GM12878 (cell line): Measurements from ENCODE around the gene PLB1. TPM values are rescaled to one million over a fixed set of nuclear protein-coding genes. Genes with fewer than 3 reads are reported as not detected.

Experiments
- GABPA ChIP-seq: IDR thresholded peaks from 2 replicates; pipeline ENCODE4 v1.6.1; 2014; ENCODE audit warnings: antibody characterized with exemption, low read depth, mild to moderate bottlenecking, inconsistent platforms
- NFYB ChIP-seq: IDR thresholded peaks from 2 replicates; pipeline ENCODE4 v1.6.1; 2011; ENCODE audit warnings: low read depth, mild to moderate bottlenecking, low read length, improper control_type of control experiment, moderate library complexity; ENCODE audit not compliant: insufficient read depth
- RAD21 ChIP-seq: IDR thresholded peaks from 2 replicates; pipeline ENCODE4 v1.6.1; 2011; ENCODE audit warnings: mild to moderate bottlenecking, low read depth, low read length, moderate library complexity; ENCODE audit not compliant: insufficient read depth
- RAD51 ChIP-seq: fragments of 450-650 bp; IDR thresholded peaks from 2 replicates; pipeline ENCODE4 v1.6.1; 2016; ENCODE audit warnings: moderate library complexity, mild to moderate bottlenecking, inconsistent platforms
- TCF7 ChIP-seq: IDR thresholded peaks from 2 replicates; pipeline ENCODE4 v1.6.1; 2014; ENCODE audit warnings: antibody characterized with exemption, borderline replicate concordance
- ZNF207 ChIP-seq: fragments of 450-650 bp; IDR thresholded peaks from 2 replicates; pipeline ENCODE4 v1.6.1; 2014; ENCODE audit warnings: antibody characterized with exemption, mild to moderate bottlenecking, borderline replicate concordance
- polyA plus RNA-seq, 11 experiments: library from polyadenylated mRNA; depleted of rRNA in 4 of 11; unstranded in 6 of 11; stranded (reverse) in 5 of 11; fragments of >200 nt; fragmentation: Nextera tagmentation in 4 of 11; fragmentation: Illumina TruSeq in 1 of 11; extraction: Ambion mirVana in 4 of 11; extraction: Trizol in 1 of 11; gene quantifications; 1 replicate in 1 of 11; 2 replicates in 10 of 11; pipeline versions ENCODE4 v1.2.1 to v1.2.3, GENCODE V29; 2011 to 2016; ENCODE audit warnings: inconsistent platforms in 2 of 11, missing spikeins in 2 of 11, low read depth in 1 of 11
- total RNA-seq, 4 experiments: library from RNA; depleted of rRNA in 3 of 4; stranded (reverse); fragments of >200 nt in 3 of 4; fragmentation: Illumina TruSeq in 1 of 4; extraction: Trizol in 1 of 4; gene quantifications; 2 replicates each; pipeline versions ENCODE4 v1.2.1 to v1.2.3, GENCODE V29; 2013 to 2021
- TF ChIP-seq, protein P1 (sequence below): fragments of 150-350 bp; IDR thresholded peaks from 2 replicates; pipeline ENCODE4 v1.6.1; 2016; ENCODE audit warnings: low read depth, low read length
- TF ChIP-seq, protein P2 (sequence below): fragments of 450-650 bp; IDR thresholded peaks from 2 replicates; pipeline ENCODE4 v1.6.1; 2016; ENCODE audit warnings: mild to moderate bottlenecking
- TF ChIP-seq, protein P3 (sequence below): fragments of 450-650 bp; IDR thresholded peaks from 2 replicates; pipeline ENCODE4 v1.6.1; 2017; ENCODE audit warnings: borderline replicate concordance

Gene PLB1
- total and polyA plus RNA-seq, 10 of the 15 experiments (the other 5 are each of a cell fraction or from before 2014, with no cell fraction given): 0.03 to 0.49 (median 0.28) TPM

DNA sequence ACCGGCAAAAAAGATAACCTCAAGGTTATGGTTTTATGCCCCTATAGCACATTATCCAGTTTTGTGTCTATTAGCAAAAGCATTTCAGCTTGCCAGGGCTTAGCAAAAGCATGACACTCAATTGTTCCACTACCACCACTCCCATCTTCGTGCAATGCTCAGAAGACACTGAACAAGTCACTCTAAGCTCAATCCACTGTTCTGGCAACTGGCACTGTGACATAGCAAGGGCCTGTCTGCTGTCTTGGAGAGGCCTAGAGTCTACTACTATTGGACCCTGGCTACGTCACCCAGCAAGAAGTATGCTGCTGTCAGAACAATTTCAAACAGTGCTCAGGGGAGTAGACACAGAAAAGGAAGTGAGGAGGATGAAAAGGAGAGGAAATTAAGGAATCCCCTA, 152.3 kb downstream of the PLB1 start (continued):
- TF ChIP-seq, protein P1, sequence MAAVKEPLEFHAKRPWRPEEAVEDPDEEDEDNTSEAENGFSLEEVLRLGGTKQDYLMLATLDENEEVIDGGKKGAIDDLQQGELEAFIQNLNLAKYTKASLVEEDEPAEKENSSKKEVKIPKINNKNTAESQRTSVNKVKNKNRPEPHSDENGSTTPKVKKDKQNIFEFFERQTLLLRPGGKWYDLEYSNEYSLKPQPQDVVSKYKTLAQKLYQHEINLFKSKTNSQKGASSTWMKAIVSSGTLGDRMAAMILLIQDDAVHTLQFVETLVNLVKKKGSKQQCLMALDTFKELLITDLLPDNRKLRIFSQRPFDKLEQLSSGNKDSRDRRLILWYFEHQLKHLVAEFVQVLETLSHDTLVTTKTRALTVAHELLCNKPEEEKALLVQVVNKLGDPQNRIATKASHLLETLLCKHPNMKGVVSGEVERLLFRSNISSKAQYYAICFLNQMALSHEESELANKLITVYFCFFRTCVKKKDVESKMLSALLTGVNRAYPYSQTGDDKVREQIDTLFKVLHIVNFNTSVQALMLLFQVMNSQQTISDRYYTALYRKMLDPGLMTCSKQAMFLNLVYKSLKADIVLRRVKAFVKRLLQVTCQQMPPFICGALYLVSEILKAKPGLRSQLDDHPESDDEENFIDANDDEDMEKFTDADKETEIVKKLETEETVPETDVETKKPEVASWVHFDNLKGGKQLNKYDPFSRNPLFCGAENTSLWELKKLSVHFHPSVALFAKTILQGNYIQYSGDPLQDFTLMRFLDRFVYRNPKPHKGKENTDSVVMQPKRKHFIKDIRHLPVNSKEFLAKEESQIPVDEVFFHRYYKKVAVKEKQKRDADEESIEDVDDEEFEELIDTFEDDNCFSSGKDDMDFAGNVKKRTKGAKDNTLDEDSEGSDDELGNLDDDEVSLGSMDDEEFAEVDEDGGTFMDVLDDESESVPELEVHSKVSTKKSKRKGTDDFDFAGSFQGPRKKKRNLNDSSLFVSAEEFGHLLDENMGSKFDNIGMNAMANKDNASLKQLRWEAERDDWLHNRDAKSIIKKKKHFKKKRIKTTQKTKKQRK: no peak
- TF ChIP-seq GABPA: no peak
- TF ChIP-seq RAD51: no peak
- TF ChIP-seq NFYB: no peak
- no peak for TF ChIP-seq TCF7
- TF ChIP-seq, protein P2, sequence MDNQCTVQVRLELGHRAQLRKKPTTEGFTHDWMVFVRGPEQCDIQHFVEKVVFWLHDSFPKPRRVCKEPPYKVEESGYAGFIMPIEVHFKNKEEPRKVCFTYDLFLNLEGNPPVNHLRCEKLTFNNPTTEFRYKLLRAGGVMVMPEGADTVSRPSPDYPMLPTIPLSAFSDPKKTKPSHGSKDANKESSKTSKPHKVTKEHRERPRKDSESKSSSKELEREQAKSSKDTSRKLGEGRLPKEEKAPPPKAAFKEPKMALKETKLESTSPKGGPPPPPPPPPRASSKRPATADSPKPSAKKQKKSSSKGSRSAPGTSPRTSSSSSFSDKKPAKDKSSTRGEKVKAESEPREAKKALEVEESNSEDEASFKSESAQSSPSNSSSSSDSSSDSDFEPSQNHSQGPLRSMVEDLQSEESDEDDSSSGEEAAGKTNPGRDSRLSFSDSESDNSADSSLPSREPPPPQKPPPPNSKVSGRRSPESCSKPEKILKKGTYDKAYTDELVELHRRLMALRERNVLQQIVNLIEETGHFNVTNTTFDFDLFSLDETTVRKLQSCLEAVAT: no peak
- TF ChIP-seq RAD21: no peak
- TF ChIP-seq, protein P3, sequence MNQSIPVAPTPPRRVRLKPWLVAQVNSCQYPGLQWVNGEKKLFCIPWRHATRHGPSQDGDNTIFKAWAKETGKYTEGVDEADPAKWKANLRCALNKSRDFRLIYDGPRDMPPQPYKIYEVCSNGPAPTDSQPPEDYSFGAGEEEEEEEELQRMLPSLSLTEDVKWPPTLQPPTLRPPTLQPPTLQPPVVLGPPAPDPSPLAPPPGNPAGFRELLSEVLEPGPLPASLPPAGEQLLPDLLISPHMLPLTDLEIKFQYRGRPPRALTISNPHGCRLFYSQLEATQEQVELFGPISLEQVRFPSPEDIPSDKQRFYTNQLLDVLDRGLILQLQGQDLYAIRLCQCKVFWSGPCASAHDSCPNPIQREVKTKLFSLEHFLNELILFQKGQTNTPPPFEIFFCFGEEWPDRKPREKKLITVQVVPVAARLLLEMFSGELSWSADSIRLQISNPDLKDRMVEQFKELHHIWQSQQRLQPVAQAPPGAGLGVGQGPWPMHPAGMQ: no peak
- no peak for TF ChIP-seq ZNF207
- TF ChIP-seq, all 136 proteins: peak for 0
